Colonic mucosa (tissue), 4 donors: ENCODE results near the gene HELZ2. TPM values are rescaled to one million over a fixed set of nuclear protein-coding genes. Genes with fewer than 3 reads are reported as not detected.

Source experiments
- DNase-seq: peaks from one replicate; pipeline ENCODE4 v3.0.0-alpha.2; 2020
- H3K27ac ChIP-seq: fragments of 200-600 bp; one replicate; pipeline ENCODE4 v1.8.0; 2021
- H3K27me3 ChIP-seq: fragments of 200-600 bp; one replicate; pipeline ENCODE4 v1.8.0; 2021
- H3K36me3 ChIP-seq: fragments of 200-600 bp; one replicate; pipeline ENCODE4 v1.8.0; 2021
- H3K4me1 ChIP-seq: fragments of 200-600 bp; one replicate; pipeline ENCODE4 v1.8.0; 2021; ENCODE audit warnings: mild to moderate bottlenecking
- H3K4me3 ChIP-seq: fragments of 200-600 bp; one replicate; pipeline ENCODE4 v1.8.0; 2021
- H3K9ac ChIP-seq, 2 donors: one replicate each; pipeline ENCODE4 v1.7.0; 2013; ENCODE audit warnings: control low read depth in 2 of 2, low read depth in 2 of 2, low read length in 2 of 2
- H3K9me3 ChIP-seq: fragments of 200-600 bp; one replicate; pipeline ENCODE4 v1.8.0; 2021
- intact Hi-C: fragments of 100-400 bp; cut with DNase I; formaldehyde crosslinking; loops from one replicate; pipeline ENCODE4 v1.14.1; 2022
- total RNA-seq, 2 donors: library from RNA; stranded (reverse); fragmentation: NEBNext Ultra II Directional in 1 of 2; extraction: Animal tissue kit (Norgen Biotek cat#: 25700) in 1 of 2; gene quantifications; one replicate each; pipeline ENCODE4 v1.2.1, GENCODE V29; 2021
- TF ChIP-seq, protein P1 (sequence below): fragments of 200-600 bp; IDR thresholded peaks from one replicate; pipeline ENCODE4 v1.8.0; 2022; ENCODE audit warnings: antibody characterized with exemption, mild to moderate bottlenecking
- donor health status: healthy.
- donor health status: DM: no; HTN: no; CAD: no.
- donor health status: DM: no; HTN: no; CAD: no.

The HELZ2 gene
- total RNA-seq, 2 donors from 2014 or later, result 36.3 to 38.0 TPM

DNA sequence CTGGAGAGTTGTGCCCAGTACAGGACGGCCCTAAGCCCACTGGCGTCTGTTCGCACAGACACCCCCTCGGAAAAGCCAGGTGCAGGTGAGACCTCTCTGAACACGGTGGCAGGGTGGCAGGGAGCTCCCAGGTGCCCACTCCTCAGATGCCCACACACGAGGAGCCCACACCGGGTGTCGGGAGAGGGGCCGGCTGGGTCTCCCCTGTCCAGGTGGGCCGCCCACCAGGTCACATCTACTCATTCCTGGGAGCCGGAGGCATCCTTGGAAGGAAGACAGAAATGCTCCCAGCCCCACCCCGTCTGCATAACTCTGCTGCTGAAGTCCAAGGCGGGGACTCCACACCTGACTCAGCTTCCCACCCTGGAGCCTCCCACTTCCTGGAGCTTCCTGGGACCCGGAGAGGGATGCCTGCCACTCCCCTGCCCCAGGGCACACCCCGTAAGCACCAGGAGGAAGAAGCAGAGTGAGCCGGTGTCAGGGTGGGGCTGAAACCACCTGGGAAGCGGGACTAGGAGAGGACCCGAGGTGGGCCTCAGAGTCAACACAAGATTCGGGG lies 29.0 kb downstream of the HELZ2 start:
- Histone ChIP-seq H3K9me3 (no peaks in the 10 kb centered on the region), H3K4me3 (no peak overlapping the region), H3K4me1 (peaks cover 11% of the 10 kb centered on the region), H3K36me3 (no peaks in the 10 kb centered on the region), H3K27ac (peak overlapping the region; percentile 63), H3K27me3 (peaks cover 12% of the 10 kb centered on the region), H3K9ac (peak overlapping the region in 1 of 2 donors; percentile 62)
- intact Hi-C loops, result loop anchor here (10.0 kb wide), 1 partner anchor 320 kb away; the partner anchor contains the start of genes ABHD16B and TPD52L2
- TF ChIP-seq, protein P1, sequence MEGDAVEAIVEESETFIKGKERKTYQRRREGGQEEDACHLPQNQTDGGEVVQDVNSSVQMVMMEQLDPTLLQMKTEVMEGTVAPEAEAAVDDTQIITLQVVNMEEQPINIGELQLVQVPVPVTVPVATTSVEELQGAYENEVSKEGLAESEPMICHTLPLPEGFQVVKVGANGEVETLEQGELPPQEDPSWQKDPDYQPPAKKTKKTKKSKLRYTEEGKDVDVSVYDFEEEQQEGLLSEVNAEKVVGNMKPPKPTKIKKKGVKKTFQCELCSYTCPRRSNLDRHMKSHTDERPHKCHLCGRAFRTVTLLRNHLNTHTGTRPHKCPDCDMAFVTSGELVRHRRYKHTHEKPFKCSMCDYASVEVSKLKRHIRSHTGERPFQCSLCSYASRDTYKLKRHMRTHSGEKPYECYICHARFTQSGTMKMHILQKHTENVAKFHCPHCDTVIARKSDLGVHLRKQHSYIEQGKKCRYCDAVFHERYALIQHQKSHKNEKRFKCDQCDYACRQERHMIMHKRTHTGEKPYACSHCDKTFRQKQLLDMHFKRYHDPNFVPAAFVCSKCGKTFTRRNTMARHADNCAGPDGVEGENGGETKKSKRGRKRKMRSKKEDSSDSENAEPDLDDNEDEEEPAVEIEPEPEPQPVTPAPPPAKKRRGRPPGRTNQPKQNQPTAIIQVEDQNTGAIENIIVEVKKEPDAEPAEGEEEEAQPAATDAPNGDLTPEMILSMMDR, result no peak
- DNase-seq, result peak; percentile 92

DNA sequence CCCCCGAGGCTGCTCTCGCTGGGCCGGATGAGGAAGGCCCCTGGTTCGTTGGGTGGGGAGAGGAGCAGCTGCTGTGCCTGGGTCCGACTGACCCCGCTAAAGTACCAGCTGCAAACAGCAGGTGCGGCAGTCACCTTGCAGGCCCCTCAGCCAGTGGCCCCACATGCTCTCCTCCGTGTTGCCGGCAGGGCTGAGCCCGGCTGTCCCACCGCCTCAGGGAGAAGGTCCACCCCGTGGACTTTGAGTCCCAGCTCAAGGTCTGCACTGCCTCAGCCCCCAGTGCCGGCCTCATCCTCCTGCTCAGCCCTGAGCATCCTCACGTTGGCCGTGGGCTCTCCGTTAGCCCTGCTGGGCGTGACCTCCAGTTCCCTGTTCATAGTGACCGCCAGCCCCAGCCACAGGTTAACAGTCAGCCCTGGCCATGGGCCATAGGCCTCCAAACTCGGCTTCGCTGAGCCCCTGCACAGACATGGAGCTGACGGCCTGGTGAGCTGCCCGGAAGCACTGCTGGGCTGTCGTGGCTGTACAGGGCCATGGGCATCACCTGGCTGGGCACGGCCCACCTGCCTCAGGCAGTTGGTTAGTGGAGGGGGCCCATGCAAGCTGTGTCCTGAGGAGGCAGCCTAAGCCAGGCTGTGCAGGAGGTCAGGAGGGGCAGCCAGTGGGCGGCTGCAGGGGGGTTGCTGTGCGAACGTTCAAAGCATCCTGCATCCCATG lies 29.6 kb downstream of the HELZ2 start:
- no peaks in the 10 kb centered on the region for H3K36me3 ChIP-seq
- no peak overlapping the region for H3K27ac ChIP-seq
- no peak overlapping the region for H3K4me3 ChIP-seq
- peaks cover 12% of the 10 kb centered on the region for H3K27me3 ChIP-seq
- H3K9ac ChIP-seq, result no peak overlapping the region
- peaks cover 11% of the 10 kb centered on the region for H3K4me1 ChIP-seq
- intact Hi-C loops, result loop anchor here (10.0 kb wide), 1 partner anchor 320 kb away; the partner anchor contains the start of genes ABHD16B and TPD52L2
- no peak for DNase-seq
- no peaks in the 10 kb centered on the region for H3K9me3 ChIP-seq
- TF ChIP-seq, protein P1, result no peak

DNA sequence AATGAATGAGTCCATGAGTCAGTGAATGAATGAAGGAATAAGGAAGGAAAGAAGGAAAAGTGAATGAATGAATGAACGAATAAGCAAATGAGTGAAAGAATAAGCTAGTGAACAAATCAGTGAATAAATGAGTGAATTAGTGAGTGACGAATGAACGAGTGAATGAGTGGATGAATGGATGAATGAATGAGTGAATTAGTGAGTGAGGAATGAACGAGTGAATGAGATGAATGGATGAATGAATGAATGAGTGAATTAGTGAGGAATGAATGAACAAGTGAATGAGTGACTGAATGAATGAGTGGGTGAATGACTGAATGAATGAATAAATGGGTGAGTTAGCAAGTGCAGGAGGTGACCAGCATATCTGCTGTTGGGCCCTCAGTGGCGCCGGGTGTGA lies 30.3 kb downstream of the HELZ2 start:
- Histone ChIP-seq H3K27ac (no peak overlapping the region), H3K4me3 (no peak overlapping the region), H3K9me3 (no peaks in the 10 kb centered on the region), H3K9ac (no peak overlapping the region), H3K4me1 (peaks cover 16% of the 10 kb centered on the region), H3K27me3 (peaks cover 10% of the 10 kb centered on the region), H3K36me3 (no peaks in the 10 kb centered on the region)
- TF ChIP-seq, protein P1, result no peak
- DNase-seq, result no peak
- intact Hi-C loops, result loop anchor here (10.0 kb wide), 1 partner anchor 321 kb away; the partner anchor contains the start of genes ABHD16B and TPD52L2

DNA sequence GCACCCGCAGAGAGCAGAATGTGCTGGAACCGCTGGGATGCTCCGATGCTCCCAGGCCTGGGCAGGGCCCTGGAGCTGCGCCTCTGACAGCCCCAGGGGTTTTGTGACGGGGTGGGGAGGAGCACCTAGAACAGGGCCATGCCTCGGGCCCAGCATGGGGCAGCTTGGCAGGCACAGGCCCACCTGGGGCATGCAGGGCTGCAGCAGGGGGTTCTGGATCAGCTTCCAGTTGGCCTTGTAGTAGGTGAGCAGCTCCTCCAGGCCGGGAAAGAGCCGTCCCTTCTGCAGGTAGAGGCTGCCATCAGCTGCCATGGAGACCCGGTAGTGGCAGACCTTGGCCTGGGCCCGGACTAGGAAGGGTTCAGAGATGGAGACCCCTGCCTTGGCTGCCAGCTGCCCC lies 30.9 kb downstream of the HELZ2 start:
- DNase-seq, result no peak
- H3K9ac ChIP-seq, result no peak overlapping the region
- peaks cover 8% of the 10 kb centered on the region for H3K27me3 ChIP-seq
- TF ChIP-seq, protein P1, result no peak
- intact Hi-C loops, result loop anchor here (10.0 kb wide), 1 partner anchor 322 kb away; the partner anchor contains the start of genes ABHD16B and TPD52L2
- H3K9me3 ChIP-seq, result no peaks in the 10 kb centered on the region
- no peak overlapping the region for H3K27ac ChIP-seq
- H3K36me3 ChIP-seq, result no peaks in the 10 kb centered on the region
- no peak overlapping the region for H3K4me3 ChIP-seq
- H3K4me1 ChIP-seq, result peaks cover 16% of the 10 kb centered on the region

DNA sequence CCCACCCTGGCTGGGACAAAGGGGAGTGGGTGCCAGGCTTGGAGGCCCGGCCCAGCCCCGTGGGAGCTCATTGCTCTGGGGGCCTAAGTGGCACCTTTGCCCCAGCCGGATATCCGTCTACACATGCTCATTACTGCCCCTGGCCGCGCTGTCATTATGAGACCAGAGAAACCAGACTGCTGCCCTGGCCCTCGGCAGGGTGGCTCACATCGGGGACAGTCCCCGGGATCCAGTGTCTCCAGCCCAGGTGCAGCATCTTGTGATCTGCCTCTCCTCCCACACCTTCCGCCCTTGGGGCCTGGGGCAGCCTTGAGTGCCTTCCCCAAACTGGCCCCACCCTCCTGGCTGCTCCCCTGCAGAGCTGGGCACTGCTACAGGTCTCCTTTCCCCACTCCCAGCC lies 31.3 kb downstream of the HELZ2 start:
- intact Hi-C loops, result loop anchor here (10.0 kb wide), 1 partner anchor 322 kb away; the partner anchor contains the start of genes ABHD16B and TPD52L2
- TF ChIP-seq, protein P1, result no peak
- DNase-seq, result no peak
- Histone ChIP-seq H3K9ac (no peak overlapping the region), H3K4me1 (peaks cover 16% of the 10 kb centered on the region), H3K9me3 (no peaks in the 10 kb centered on the region), H3K27me3 (peaks cover 7% of the 10 kb centered on the region), H3K27ac (no peak overlapping the region), H3K4me3 (no peak overlapping the region), H3K36me3 (no peaks in the 10 kb centered on the region)
